Measurements from ENCODE around the gene ARMS2. TPM values are rescaled to one million over a fixed set of nuclear protein-coding genes. Genes with fewer than 3 reads are reported as not detected.

Gene ARMS2
- polyA plus RNA-seq, 1 of the 3 experiments (the other 2 are of a cell fraction): not detected

GRCh38 chr10:122464250-122464510, 9.7 kb downstream of the ARMS2 start:
- Histone ChIP-seq H2AFZ (ENCODE audit: low read depth) (no peak overlapping the region), H3K4me3 (ENCODE audit: low read depth in 2 of 2, low read length in 1 of 2) (no peak overlapping the region), H3K4me1 (ENCODE audit: control insufficient read depth in 1 of 2, insufficient read depth in 2 of 2, low read depth in 1 of 2, low read length in 1 of 2) (peaks cover 5 to 16% of the 10 kb centered on the region in 2 experiments; a peak in 2 of 4 replicates), H4K20me1 (ENCODE audit: insufficient read depth) (peaks cover 18% of the 10 kb centered on the region), H3K79me2 (ENCODE audit: insufficient read depth) (peaks cover 65% of the 10 kb centered on the region), H3K9me3 (no peaks in the 10 kb centered on the region), H3K27me3 (ENCODE audit: insufficient read depth) (no peaks in the 10 kb centered on the region), H3K36me3 (replicated peaks in 1 of 2; ENCODE audit: control insufficient read depth in 1 of 2, insufficient read depth in 2 of 2, low read length in 1 of 2) (peaks cover 0 to 2% of the 10 kb centered on the region in 2 experiments), H3F3A (replicated peaks; ENCODE audit: insufficient read depth) (peaks cover 18% of the 10 kb centered on the region), H3K9ac (no peak overlapping the region), H3K9me2 (no peaks in the 10 kb centered on the region), H3K4me2 (peak overlapping the region; percentile 92; the same call in 1 of the 2 replicates), H3K27ac (ENCODE audit: low read depth in 2 of 2, low read length in 1 of 2) (no peak overlapping the region)
- WGBS (ENCODE audit: low lambda C conversion rate): 95% methylated on average over 4 of the region's 4 CpGs
- DNase-seq: no peak
- CTCF ChIA-PET: interaction anchor here (1.3 to 2.8 kb wide), 2 partner anchors 29 to 185 kb away, joined by 3 to 10 read pairs; no protein-coding TSS in a partner anchor
- POLR2A ChIA-PET: no interaction called here
- TF ChIP-seq IRF3 (IDR thresholded peaks at IDR 0.05; ENCODE audit: low read depth, low read length) (no peak), POLR2AphosphoS5 (IDR thresholded peaks at IDR 0.05; ENCODE audit: low read depth, low read length) (no peak), FOXM1 (IDR thresholded peaks at IDR 0.05; ENCODE audit: low read depth) (no peak), RAD21 (IDR thresholded peaks at IDR 0.05; ENCODE audit: low read length) (no peak), RXRA (IDR thresholded peaks at IDR 0.05; ENCODE audit: borderline replicate concordance, low read depth) (no peak), SMC3 (IDR thresholded peaks at IDR 0.05; ENCODE audit: low read depth, low read length) (no peak), USF1 (IDR thresholded peaks at IDR 0.05; ENCODE audit: borderline replicate concordance, low read depth) (no peak), MEF2A (IDR thresholded peaks at IDR 0.05; ENCODE audit: borderline replicate concordance, low read depth) (no peak), FOXJ3 (CRISPR knock-in tag; IDR thresholded peaks at IDR 0.05) (no peak), NRF1 (IDR thresholded peaks at IDR 0.05; ENCODE audit: low read depth, low read length) (no peak), MXI1 (IDR thresholded peaks at IDR 0.05; ENCODE audit: low read depth, low read length) (no peak), GATA2 (CRISPR knock-in tag; IDR thresholded peaks at IDR 0.05) (no peak), GABPA (IDR thresholded peaks at IDR 0.05; ENCODE audit: low read depth) (no peak), EZH2phosphoT487 (IDR thresholded peaks at IDR 0.05; ENCODE audit: borderline replicate concordance, low read depth) (no peak), MAX (IDR thresholded peaks at IDR 0.05; ENCODE audit: low read depth) (no peak), JUND (IDR thresholded peaks at IDR 0.05) (no peak), RFX5 (IDR thresholded peaks at IDR 0.05; ENCODE audit: low read length) (no peak), USF2 (IDR thresholded peaks at IDR 0.05; ENCODE audit: borderline replicate concordance, low read depth, low read length) (no peak), TEAD4 (IDR thresholded peaks at IDR 0.05; ENCODE audit: borderline replicate concordance, insufficient read depth) (no peak), RCOR1 (IDR thresholded peaks at IDR 0.05; ENCODE audit: low read length) (no peak)
